PFSK-1 (cell line): ENCODE results near the gene IGSF8.

ENCODE experiments used
- POLR2AphosphoS5 ChIP-seq: IDR thresholded peaks from 2 replicates; pipeline ENCODE4 v1.6.1; 2012; ENCODE audit warnings: low read depth, mild to moderate bottlenecking, control low read depth, low read length, moderate library complexity
- REST ChIP-seq, 2 experiments: IDR thresholded peaks; 2 replicates each; pipeline versions ENCODE4 v1.6.1 to v1.8.0; 2011 to 2012; ENCODE audit warnings: low read depth in 2 of 2, low read length in 2 of 2, control low read depth in 1 of 2, inconsistent platforms in 1 of 2, mild to moderate bottlenecking in 1 of 2, moderate library complexity in 1 of 2; ENCODE audit not compliant: insufficient read depth in 1 of 2
- TAF1 ChIP-seq: IDR thresholded peaks from 2 replicates; pipeline ENCODE4 v1.6.1; 2012; ENCODE audit warnings: low read length, control low read depth, borderline replicate concordance; ENCODE audit not compliant: insufficient read depth

GRCh38 chr1:160115545-160116282 lies 17.3 kb upstream of the IGSF8 start, which contains the start of gene ATP1A2:
- TF ChIP-seq TAF1, result no peak
- no peak for TF ChIP-seq POLR2AphosphoS5
- TF ChIP-seq REST (IDR thresholded peaks at IDR 0.05; ENCODE audit: insufficient read depth in 1 of 2, low read depth in 2 of 2, low read length in 2 of 2), result no peak
